GM10266 (cell line): ENCODE measurements around the gene YIF1B.

Experiments used
- DNase-seq: peaks from one replicate; pipeline ENCODE4 v3.0.0; 2012; ENCODE audit errors: extremely low spot score
- TF ChIP-seq, protein P1 (sequence below): IDR thresholded peaks from 2 replicates; pipeline ENCODE4 v1.5.1; 2012; ENCODE audit warnings: mild to moderate bottlenecking, low read depth; ENCODE audit not compliant: control insufficient read depth, insufficient read depth; ENCODE audit errors: missing control alignments

The YIF1B gene

DNA sequence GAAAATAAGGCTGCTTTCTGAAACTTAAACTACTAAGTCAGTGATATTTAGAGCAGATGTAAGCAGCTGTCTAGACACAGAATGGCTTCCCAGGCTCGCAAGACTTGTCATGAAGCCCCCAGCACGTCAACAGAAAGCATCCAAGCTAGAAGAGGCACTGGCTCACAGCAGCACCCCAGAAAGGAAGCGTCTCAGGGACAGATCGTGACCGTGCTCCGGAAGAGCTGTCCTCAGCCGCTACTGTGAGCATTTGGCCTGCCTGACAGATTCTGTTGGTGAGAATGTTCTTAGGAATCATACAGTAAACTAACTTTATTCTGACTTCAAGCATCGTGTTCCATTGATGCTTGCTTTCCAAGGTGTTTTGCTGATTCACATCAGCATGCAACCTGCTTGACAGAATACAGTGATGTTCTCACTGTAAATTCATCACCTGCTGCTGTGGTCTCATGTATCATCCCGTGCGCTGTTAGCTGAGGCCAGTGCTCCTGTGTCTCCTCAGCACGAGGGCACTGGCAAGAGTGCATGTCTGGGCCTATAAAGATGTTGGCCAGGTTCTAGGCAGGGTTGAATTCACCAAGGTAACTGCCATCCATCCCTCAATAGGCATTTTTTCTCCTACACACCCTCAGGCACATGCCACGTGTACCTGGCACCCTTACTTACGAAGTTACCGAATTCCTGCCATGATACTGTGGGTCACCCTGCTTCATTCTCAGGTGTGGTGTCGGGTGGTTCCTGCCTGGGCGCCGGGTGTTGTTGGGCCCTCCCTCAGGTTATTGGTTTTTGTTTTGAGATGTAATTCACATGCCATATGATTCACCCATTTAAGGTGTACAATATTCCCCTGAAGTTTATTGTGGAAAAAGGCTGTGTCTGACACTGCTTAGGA lies 35.5 kb downstream of the YIF1B start:
- TF ChIP-seq, protein P1, sequence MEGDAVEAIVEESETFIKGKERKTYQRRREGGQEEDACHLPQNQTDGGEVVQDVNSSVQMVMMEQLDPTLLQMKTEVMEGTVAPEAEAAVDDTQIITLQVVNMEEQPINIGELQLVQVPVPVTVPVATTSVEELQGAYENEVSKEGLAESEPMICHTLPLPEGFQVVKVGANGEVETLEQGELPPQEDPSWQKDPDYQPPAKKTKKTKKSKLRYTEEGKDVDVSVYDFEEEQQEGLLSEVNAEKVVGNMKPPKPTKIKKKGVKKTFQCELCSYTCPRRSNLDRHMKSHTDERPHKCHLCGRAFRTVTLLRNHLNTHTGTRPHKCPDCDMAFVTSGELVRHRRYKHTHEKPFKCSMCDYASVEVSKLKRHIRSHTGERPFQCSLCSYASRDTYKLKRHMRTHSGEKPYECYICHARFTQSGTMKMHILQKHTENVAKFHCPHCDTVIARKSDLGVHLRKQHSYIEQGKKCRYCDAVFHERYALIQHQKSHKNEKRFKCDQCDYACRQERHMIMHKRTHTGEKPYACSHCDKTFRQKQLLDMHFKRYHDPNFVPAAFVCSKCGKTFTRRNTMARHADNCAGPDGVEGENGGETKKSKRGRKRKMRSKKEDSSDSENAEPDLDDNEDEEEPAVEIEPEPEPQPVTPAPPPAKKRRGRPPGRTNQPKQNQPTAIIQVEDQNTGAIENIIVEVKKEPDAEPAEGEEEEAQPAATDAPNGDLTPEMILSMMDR, result no peak
- DNase-seq, result no peak

DNA sequence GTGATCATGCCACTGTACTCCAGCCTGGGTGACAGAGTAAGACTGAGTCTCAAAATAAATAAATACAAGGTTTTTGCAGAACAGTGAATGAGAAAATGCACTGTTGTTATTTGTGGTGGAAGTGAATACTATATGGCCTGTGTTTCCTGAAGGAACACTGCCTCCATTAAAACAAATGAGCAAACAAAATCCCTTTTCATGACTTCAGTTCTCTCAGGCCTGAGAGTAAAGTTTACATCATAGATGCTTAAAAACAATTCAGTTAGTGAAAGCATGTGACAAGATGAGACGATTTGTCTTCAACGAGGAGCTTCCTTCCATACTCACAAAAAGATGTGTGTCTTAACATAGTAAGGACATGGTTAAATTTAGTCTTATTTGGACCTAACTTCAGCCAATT lies 37.0 kb downstream of the YIF1B start:
- no peak for DNase-seq
- TF ChIP-seq, protein P1, result no peak

DNA sequence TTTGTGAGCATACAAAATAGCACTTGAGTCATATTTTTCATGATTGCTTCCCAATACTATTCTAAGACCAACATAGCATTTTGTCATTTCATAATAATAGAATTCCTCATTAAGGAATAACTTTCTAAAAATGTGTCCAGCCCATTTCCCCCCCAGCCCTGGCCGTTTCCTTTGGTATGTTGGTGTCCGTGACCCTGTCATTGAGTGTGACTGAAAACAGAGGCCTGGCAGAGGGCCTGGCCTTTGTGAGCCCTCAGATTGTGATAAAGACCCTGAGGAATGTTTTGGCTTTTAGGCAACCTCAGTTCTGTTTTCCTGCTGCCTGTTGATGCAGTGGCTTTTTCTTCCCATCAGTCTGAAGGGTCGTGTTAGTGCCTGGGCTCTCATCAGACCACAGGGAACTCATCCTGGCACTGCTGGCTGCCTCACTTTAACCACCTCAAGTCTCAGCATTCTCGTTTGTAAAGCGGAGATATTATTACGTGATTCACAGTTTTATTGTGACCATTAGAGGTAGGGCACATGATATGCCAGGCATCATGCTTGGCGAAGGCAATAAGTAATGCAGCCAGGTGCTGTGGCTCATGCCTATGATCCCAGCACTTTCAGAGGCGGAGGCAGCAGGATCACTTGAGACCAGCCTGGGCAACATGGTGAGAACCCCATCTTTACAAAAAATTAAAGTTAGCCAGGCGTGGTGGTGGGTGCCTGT lies 37.6 kb downstream of the YIF1B start:
- TF ChIP-seq, protein P1, result no peak
- no peak for DNase-seq

DNA sequence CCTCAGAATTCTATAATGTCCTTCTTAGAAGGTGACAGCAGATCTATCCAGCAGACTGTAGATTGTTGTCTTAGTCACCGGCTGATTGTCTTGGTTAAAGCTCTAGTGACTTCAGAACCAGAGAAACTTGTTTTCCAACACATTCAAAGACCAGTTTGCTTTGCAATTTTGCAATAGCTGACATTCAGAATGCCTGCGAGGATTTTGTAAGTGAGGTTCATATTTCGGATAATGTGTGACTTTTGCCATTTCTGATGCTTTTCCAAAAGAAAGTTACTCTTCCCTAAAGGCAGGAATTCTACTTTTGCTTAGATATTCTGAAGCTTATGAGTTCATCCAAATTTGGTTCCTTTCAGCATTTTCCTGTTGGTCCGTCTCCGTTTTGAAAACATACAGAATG lies 38.2 kb downstream of the YIF1B start:
- TF ChIP-seq, protein P1, result no peak

DNA sequence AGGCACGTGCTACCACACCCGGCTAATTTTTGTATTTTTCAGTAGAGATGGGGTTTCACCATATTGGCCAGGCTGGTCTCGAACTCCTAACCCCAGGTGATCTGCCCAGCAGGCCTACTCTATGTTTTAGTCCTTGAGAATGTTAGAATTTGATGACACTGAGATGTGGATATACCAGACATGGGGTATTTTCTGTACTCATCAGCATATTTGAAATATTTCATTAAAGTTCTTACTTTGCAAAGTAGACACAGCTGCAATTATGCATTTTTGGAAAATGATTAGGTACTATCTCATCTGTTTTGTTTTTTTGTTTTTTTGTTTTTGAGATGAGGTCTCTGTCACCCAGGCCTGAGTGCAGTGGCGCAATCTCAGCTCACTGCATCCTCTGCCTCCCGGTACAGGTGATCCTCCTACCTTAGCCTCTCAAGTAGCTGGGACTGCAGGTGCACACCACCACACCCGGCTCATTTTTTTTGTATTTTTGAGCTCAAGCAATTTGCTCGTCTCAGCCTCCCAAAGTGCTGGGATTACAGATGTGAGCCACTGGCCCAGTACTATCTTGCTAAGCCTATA lies 38.7 kb downstream of the YIF1B start:
- TF ChIP-seq, protein P1, result no peak
- DNase-seq, result no peak

More for the DNA sequence above, 38.2 kb downstream of the YIF1B start:
- no peak for DNase-seq

DNA sequence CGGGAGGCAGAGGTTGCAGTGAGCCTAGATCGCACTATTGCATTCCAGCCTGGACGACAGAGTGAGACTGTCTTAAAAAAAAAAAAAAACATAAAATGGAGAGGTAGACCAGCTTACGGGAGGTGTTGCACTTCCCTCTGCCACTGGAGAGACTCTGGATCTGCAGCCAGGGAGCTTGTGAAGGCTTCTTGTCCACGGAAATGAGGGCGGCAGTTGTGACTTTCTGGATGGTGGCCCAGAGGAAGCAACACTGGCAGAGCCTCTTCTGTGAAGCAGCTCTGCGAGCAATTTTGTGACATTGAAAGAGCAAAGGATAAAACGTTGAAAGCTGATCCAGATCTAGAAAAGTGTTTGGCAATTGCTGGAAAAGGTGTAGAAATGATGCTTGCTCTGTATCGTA lies 41.0 kb downstream of the YIF1B start:
- DNase-seq, result no peak
- TF ChIP-seq, protein P1, result no peak

DNA sequence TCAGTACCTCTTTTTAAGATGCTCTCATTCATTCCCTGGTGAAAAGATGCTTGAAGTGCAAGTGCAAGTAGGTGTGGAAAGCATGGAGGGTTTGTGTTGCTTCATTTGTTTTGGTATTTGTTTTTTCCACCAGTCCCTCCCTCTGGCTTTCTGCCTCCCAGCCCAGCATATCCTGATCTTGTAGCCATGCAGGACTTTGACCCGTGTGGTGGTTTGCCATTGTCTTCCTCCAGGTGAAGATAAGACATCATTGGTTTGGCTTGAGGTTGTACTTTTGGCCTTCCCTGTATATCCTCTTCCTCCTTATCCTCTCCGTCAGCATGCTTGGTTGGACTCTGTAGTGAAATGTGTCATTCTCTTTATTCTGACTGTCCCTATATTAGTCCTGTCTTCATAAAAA lies 42.2 kb downstream of the YIF1B start:
- TF ChIP-seq, protein P1, result no peak
- DNase-seq, result no peak
